GM21619 (cell line): ENCODE results near the gene JCAD.
"Not testable (repeated sequence)": the region's sequence is repeated elsewhere in the genome, so short reads cannot be mapped to it uniquely, and the experiment has no call there.

ENCODE experiments used
- ATAC-seq: cut with Tn5 transposase; IDR thresholded peaks from one replicate; pipeline ENCODE4 v1.9.1; 2021; ENCODE audit not compliant: unreplicated experiment

The JCAD gene

DNA sequence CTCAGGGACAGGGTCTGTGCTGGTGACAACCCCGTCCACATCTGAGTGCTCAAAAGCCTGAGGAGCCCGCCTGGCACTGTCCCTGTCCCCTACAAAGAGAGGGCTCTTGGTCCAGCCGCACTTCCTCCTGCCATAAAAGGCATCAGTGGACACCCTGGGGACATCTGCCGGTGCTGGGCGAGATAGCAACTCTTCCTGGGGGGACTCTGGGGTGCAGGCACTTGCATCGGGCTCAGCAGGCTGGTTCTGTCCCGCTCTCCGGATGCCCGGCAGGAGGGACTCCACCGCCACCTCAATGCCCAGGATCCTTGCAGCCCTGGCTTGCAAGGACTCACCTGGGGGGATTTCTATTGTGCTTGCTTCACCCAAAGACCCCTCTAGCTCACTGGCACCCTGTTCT lies 32.8 kb downstream of the JCAD start:
- ATAC-seq, result no peak

DNA sequence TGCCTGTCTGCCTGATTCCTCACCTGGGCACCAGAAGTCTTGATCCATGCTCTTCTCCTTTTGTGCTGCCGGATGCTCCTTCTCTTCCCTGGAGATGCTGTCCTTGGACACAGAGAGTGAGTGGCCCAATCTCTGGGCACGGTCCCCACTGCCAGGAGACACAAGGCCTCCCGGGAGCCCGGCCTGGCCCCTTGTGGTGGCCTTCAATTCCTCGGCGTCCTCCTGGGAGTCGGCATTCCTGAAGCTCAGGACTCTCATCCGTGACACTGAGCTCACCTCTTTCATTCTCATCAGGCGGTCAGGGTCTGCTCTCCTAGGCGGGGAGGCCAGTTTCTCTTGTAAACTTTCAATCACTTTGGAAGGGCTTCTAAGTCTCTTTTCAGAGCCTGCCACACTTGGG lies 33.3 kb downstream of the JCAD start:
- ATAC-seq, result no peak

DNA sequence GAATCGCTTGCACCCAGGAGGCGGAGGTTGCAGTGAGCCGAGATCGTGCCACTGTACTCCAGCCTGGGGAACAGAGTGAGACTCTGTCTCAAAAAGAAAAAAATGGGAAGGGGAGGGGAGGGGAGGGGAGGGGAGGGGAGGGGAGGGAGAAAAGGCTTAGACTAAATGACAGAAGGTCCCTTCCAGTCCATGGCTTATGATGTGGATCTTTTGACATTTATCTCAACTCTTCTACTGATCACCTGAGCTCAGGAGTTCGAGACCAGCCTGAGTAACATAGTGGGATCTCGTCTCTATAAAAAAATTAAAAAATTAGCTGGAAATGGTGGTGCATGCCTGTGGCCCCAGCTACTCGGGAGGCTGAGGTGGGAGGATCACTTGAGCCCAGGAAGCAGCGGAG lies 34.0 kb downstream of the JCAD start:
- not testable (repeated sequence) for ATAC-seq

DNA sequence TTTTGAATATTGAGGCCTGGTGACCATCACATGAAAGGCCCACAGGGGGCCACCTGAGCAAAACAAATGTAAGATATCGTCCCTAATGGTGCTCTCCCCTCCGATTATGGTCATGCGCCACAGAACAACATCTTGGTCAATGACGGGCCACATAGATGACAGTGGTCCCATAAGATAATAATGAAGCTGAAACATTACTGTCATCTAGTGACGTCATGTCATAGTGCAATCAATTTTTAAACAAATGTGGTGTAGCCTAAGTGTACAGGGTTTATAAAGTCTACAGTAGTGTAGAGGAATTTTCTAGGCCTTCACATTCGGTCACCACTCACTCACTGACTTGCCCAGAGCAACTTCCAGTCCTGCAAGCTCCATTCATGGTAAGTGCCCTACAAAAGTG lies 36.8 kb downstream of the JCAD start:
- no peak for ATAC-seq

DNA sequence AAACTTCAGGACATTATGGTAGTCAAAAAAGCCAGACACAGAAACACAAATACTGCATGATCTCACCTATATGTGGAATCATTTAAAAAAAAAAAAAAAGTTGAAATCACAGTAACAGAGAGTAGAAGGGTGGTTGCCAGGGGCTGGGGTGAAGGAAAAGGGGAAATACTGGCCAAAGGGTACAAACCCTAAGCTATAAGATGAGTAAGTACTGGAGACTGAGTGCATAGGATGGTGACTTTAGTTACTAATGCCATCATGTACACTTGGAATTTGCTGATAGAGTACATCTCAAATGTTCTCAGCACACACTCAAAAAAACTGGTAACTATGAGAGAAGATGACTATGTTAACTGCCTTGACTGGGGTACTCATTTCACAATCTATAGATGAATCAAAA lies 39.9 kb downstream of the JCAD start:
- ATAC-seq, result no peak

DNA sequence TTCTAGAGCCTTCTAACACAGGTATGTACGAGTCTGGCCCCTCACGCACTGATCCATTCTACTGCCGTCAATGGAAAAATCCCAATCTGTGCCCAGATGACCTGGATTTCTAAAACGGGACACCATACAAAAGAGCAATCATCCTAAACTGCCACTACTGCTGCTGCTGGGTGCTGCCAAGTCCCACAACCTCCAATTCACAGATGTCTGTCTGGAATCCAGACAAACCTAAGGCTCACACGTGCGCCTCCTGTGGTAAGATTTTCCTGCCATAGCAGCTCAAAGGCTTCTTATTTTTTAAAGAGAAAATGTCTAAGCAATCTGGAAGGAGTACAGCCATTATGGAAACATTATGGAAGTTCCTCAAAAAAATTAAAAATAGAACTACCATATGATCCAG lies 40.9 kb downstream of the JCAD start:
- ATAC-seq, result no peak

DNA sequence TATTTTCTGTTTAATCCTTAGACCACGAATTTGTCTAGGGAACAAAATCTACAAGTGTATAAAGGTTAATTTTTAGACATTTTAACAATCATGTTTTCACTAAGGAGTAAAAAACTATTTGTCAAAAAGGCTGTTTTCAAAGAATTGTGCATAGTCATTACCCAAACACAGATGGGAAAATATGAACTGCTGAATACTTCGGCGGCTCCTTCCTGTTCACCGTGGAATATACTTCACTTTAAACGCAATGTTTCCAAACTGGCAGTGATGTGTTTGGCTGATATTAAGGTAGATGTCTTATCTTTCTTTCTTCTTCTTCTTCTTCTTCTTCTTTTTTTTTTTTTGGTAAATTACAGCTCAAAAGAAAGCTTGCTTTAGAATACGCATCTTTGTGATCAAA lies 41.4 kb downstream of the JCAD start:
- ATAC-seq, result no peak

DNA sequence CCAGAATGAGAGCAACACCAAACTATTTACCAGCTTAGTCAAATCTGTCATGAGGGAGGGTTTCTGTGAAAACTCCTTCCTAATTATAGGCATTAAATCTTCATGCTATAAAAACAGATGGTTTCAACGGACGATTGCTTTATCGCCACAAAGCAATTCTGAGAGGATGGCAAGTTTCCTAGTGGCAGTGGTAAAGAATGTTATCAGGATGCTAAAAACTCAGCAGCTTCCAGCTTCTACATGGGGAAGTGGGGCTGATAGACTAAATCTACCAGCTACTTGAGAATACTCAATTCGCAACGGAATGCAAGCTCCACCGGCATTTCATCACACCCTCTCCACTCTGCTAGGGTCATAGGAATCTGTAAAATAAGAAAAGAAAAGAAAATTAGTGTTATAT lies 41.8 kb downstream of the JCAD start:
- no peak for ATAC-seq

DNA sequence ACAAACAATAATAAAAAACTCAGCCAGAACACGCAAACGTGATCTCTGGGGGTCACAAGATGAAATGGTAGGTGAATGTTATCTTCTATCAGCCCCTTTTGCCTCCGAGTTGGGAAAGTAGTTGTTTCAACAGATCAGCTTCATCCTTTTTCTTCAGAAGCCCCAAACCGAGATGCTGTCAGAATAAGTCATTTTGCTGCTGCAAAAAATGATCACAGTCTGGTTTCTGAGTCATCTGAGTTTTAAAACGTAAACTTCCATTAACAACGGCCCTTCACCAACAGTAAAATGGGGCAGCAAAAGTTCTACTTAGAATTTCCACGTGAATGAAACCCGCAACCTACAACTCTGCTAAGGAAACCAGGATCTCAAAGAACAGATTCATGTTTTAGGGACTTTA lies 44.9 kb downstream of the JCAD start:
- no peak for ATAC-seq

DNA sequence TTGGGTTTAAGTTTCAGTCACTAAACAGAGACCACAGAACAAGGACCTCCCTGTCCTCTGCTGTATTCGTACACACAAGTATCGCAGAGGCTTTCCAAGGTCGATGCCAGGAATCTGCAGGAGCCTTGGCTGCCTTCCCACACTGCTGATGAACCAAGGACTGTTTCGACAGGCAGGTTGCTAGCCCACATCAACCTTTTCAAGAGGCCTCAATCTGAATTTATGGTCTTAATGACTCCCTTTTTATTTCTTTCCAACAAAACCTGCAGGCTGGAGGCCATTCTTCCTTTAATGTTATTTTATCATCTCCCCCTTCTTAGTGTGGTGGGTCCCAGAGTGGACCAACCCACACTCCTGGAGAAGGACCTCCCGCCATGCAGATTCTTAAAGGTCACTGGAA lies 45.6 kb downstream of the JCAD start:
- no peak for ATAC-seq

DNA sequence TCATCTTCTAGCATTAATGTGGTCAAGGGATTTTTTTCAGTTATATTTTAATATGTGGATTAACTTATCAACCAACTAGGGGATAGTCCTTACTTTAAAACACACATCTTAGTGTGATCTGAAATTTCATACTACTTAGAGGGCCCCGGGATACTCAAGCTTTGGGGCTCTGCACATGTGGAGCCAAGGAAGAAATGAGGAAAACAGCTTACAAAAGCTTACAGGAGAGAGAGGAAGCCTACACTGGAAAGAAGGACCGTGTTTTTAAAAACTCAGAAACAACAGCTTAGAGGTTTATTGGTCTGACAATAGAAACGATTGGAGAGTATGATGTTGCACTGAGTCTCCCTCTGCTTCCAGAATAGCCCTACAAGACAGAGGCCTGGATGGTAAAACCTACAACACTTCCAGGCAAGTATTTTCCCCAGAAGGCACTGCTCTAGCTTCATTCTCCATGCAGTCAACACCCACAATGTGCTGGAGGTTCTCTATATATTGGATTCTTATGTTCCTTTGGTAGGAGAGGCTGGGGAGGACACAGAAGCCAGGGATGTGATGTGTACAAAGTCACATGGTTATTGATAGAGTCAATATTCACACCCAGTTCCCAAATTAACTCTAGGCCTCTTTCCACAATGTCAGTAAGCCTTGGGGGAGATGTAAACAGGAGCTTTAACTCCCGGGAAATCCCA lies 47.3 kb downstream of the JCAD start:
- no peak for ATAC-seq

DNA sequence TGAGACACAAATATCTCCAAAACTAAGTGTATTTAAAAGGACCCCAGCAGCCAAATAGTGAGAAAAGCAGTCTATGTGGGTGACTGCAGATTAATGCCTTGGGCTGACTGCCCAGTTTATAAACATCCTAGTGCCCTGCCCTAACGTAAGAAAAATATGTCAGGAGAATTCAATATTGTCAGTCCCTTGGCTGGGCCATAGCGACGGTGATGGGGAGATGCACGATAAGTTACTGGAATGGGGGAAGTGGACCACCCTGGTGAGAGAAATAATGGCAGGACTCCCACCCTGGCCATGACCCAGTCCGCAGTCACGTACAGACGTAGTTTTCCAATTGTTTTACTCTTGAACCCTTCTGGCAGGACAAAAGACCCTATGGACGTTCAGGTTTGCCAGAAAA lies 48.0 kb downstream of the JCAD start:
- no peak for ATAC-seq

DNA sequence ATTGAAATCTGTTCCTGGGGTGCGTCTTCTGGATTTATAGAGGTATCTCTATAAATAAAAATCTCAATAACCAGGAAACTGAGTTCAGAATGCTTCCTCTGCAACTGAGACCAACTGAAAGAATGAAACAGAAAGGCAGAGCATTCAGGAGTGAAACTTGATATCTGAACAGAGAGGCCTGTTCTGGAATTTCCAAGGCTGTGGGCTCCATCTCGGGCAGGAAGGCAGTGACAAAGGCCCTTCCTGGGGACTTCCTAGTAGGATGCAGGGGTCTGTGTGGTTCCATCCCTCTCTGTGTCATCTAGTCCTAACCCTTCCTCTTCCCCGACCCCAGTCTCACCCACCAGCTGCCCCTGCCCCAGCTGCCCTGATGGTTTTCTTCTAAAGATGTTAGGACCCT lies 52.0 kb downstream of the JCAD start:
- no peak for ATAC-seq

DNA sequence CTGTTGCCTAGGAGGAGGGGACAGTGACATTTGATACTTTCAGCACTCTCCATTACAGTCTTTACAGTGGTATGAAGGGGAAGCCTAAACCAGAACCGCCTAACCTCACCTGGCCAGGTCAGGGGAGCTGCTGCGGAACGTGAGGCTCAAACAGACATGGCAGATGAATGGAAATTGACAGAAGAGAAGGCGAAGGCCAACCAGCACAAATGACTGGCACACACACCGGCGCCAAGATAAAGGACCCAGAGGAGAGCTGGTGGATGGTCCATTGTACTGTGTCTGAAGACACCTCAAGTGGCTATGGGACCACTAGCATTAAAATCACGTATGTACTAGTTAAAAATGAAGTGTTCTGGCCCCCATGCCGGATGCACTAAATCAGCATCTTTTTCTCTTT lies 53.0 kb downstream of the JCAD start:
- no peak for ATAC-seq

DNA sequence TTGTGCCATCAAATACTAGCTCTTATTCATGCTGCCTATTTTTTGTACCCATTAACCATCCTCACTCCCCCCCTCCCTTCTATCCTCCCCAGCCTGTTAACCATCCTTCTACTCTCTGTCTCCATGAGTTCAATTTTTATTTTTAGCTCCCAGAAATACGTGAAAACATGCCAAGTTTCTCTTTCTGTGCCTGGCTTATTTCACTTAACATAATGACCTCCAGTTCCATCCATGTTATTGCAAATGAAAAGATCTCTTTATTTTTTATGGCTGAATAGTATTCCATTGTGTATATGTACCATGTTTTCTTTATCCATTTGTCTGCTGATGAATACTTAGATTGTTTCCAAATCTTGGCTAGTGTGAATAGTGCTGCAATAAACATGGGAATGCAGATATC lies 54.3 kb downstream of the JCAD start:
- ATAC-seq, result not testable (repeated sequence)

DNA sequence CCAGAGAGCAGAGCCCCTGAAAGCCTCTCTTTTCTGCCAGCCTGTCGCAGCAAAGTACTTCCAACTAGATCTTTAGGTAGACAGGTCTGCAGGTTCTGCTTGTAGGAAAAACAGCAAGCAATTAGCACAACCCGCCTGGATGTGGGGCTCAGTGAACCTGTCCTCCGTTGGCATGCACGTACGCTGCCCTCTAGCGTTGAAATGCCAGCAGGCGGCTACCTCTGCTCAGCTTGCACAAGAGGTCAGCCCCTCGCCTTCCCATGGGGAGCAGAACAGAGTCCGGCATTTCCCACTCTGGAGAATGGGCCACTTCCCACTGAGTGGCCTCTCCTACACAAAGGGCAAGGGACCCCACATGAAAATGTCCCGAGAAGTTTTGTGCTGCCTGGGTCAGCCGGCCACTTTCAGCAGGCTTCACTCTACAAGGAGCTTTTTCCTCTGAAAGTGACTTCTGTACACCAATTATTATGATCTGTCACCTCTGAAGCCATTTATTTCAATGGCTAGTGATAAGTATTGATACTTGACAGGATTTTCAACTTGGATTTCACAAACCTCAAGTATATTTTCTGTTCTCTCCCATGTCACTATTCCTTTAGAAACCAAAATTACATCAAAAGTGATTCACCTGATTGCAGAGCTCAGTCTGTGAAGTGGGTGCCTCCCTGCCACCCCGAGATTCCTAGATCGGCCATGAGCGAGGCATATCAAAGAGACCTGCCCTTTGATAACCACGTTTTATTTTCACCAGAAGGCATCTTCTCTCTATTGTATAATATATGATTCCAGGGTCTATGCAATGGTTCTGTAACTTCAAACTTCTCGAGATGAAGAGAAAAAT lies 56.7 kb downstream of the JCAD start:
- no peak for ATAC-seq

DNA sequence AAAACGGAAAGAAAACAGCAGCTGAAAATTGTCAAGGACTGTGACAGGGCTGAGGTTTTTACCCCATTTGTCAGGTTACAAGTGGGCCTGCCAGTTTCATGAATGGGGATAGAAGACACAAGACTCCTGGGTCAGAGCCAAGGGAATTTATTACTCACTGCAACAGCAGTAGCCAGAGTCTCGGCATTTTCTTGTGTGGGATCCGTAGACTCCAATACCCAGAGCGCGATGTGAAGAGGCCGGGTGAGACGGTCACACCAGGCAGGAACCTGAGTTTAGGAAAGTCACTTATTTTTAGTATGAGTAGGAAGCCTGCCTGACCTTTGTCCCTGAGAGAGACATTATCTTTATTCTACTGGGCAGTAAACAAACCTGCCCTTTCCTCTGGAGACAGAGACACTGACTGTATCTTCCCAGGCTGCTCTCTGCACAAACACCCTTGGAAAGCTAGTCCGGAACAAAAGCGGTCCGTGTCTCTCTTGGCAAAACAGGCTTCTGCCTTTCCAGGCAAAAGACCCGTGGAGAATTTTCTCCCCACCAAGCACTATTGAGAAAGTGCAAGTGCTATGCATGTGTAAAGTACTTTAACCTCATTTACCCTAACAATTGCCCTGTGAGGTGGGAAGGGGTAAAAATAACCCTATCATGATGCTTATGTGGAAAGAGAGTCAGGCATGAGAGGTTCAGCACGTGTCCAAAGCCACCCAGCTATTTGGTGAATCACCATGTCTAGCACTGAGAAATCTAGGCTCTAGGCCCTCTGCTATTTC lies 58.4 kb downstream of the JCAD start:
- no peak for ATAC-seq

DNA sequence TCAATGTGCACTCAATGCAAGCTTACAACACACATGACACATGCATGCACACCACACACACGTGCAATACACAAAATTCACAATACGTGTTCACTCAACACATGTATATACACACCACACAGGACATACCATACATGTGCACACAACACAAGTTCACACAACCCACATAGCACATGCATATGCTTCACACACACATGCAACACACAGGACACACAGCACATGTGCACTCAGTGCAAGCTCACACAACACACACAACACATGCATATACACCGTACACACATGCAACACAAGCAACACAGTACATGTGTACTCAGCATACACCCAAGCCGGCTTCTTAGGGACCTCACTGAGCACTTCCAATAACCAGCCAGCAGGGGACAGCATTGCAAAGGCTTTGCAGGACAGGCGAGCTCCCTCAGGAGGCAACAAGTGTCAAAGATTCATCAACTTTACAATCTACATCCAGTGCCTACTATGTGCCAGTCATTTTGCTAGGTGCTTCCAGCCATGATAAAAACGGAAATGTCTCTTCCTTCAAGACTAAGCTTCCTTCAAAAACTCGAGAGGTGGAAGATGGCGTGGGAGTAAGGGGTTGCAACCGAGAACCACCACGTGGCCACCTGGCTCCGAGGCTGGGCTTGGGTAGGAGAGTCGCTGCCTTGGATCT lies 61.1 kb downstream of the JCAD start:
- ATAC-seq, result peak; percentile 78

DNA sequence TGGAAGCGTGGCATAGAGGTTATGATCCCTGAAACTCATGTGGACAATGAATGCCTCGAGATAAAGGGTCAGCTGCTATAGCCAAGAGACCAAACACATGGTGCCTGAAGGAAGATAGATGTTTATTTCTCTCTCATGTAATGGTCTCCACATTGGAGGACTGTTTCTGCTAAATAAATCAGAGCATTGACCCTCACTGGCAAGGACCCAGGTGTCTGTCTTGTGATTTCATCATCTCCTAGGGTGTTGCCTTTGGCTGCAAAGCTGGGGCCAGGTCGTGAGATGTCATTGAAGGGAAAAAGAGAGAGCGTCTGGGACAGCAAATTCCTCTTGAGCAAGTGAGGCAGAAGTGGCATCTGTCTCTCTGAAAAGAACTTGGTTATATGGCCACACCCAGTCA lies 64.6 kb downstream of the JCAD start:
- ATAC-seq, result no peak

DNA sequence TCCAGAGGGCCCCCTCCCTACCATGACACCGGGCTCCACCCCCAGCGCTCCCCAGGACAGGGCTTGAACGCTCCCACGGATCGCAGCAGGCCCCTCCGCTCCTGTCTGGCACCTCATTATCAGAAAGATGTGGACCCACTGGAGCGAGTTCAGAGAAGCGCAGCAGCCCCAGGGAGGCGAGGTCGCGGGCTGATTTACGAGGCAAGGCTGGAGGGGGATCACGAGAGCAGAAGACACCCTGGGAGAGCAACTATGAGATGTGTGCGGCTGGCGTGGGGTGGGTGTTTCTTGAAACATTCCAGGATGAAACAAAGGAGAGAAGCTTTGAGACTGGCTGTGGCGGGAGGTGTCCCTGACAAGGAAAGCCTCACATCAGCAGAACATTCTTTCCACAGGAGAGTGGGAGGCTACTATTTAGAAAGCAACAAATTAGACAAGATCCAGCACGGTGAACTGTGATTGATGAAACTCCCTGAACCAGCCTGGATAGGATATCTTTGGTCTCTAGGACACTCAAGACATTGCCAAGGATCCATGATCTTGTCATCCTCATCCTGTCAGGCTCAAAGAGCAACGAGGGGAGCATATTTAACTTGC lies 66.0 kb downstream of the JCAD start:
- no peak for ATAC-seq

DNA sequence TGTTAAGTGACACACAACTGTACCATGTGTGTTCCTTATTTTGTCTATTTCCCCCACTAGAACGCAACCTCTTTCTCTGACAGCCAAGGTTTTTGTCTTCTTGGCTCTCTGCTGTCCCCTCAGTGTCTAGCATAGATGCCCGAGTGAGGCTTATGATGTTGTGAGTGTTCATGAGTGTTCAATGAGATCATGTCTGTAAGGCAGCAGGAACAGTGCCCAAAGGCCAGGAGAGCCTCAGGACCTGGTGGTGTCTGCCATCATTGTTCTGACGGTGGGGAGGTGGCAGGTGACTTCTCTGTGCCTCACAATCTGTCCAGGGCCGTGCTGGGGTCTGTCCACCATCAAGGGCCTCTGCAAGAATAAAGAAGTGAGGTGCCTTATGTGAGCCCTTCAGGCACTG lies 66.5 kb downstream of the JCAD start:
- no peak for ATAC-seq
